Caco-2 (cell line): Measurements from ENCODE around the gene ARHGEF12. TPM values are rescaled to one million over a fixed set of nuclear protein-coding genes. Genes with fewer than 3 reads are reported as not detected.

Source experiments
- BruUV-seq: library from RNA; stranded (reverse); fragments of 400-500 nt; replicated peaks from 2 replicates; lab custom pipeline; 2021; lab: Mats Ljungman, UMichigan
- CTCF ChIA-PET: fragments of 300-600 bp; sonication (Branson Sonifier 250); formaldehyde crosslinking; loops from one replicate; lab custom pipeline; 2022; ENCODE audit warnings: antibody characterized with exemption; lab: Charles Lee
- POLR2A ChIA-PET: fragments of 300-600 bp; sonication (Branson Sonifier 250); formaldehyde crosslinking; loops from one replicate; lab custom pipeline; 2022; ENCODE audit warnings: antibody characterized with exemption; lab: Charles Lee
- DNase-seq, 2 experiments: peaks; one replicate each; pipeline versions ENCODE4 v3.0.0 to v3.0.0-alpha.2; 2020 to 2022
- H3K27me3 ChIP-seq: replicated peaks from 2 replicates; pipeline ENCODE4 v1.6.0; 2011; ENCODE audit warnings: low read length; ENCODE audit not compliant: control insufficient read depth, insufficient read depth
- H3K36me3 ChIP-seq: 2 replicates; pipeline ENCODE4 v1.5.1; 2011; ENCODE audit warnings: low read length; ENCODE audit not compliant: control insufficient read depth, insufficient read depth
- H3K4me1 ChIP-seq: fragments of 250-450 bp; sonication (Bioruptor Pico); 2 replicates; pipeline ENCODE4 v1.5.1; 2020; ENCODE audit warnings: mild to moderate bottlenecking
- H3K4me3 ChIP-seq: 2 replicates; pipeline ENCODE4 v1.5.1; 2011; ENCODE audit warnings: low read depth, mild to moderate bottlenecking, control low read depth, low read length
- H3K9me3 ChIP-seq: fragments of 250-450 bp; sonication (Bioruptor Pico); 2 replicates; pipeline ENCODE4 v1.5.1; 2020; ENCODE audit warnings: mild to moderate bottlenecking, moderate library complexity
- H3K27ac Mint-ChIP-seq: one replicate; pipeline ENCODE4 v1.8.0; 2022; ENCODE audit warnings: mixed read lengths; ENCODE audit not compliant: unreplicated experiment
- H3K27me3 Mint-ChIP-seq: one replicate; pipeline ENCODE4 v1.8.0; 2022; ENCODE audit warnings: mixed read lengths; ENCODE audit not compliant: insufficient read depth, unreplicated experiment
- H3K36me3 Mint-ChIP-seq: one replicate; pipeline ENCODE4 v1.8.0; 2022; ENCODE audit warnings: mild to moderate bottlenecking, mixed read lengths; ENCODE audit not compliant: insufficient read depth, unreplicated experiment
- H3K4me1 Mint-ChIP-seq: one replicate; pipeline ENCODE4 v1.8.0; 2022; ENCODE audit warnings: low read depth, mixed read lengths; ENCODE audit not compliant: unreplicated experiment
- H3K4me3 Mint-ChIP-seq: one replicate; pipeline ENCODE4 v1.8.0; 2022; ENCODE audit warnings: mild to moderate bottlenecking, moderate library complexity, mixed read lengths; ENCODE audit not compliant: unreplicated experiment
- H3K9me3 Mint-ChIP-seq: one replicate; pipeline ENCODE4 v1.8.0; 2022; ENCODE audit warnings: mixed read lengths; ENCODE audit not compliant: unreplicated experiment
- intact Hi-C: fragments of 100-400 bp; cut with micrococcal nuclease; formaldehyde crosslinking; loops from one replicate; pipeline ENCODE4 v1.10.0; 2022; ENCODE audit not compliant: unreplicated experiment
- total RNA-seq: library from RNA; stranded (reverse); gene quantifications from 2 replicates; pipeline ENCODE4 v1.2.3, GENCODE V29; 2022
- TF ChIP-seq, protein P1 (sequence below), 2 experiments: fragments of 200-600 bp in 1 of 2; IDR thresholded peaks; 1 replicate in 1 of 2; 2 replicates in 1 of 2; pipeline versions ENCODE4 v1.5.1 to v1.8.0; 2011 to 2022; ENCODE audit warnings: antibody characterized with exemption in 1 of 2, control low read depth in 1 of 2, inconsistent platforms in 1 of 2, low read depth in 1 of 2, low read length in 1 of 2, mild to moderate bottlenecking in 1 of 2, moderate library complexity in 1 of 2; ENCODE audit not compliant: insufficient read depth in 1 of 2, severe bottlenecking in 1 of 2, unreplicated experiment in 1 of 2

Gene ARHGEF12
- total RNA-seq, 1 experiment from 2014 or later, result 89.3 TPM

DNA sequence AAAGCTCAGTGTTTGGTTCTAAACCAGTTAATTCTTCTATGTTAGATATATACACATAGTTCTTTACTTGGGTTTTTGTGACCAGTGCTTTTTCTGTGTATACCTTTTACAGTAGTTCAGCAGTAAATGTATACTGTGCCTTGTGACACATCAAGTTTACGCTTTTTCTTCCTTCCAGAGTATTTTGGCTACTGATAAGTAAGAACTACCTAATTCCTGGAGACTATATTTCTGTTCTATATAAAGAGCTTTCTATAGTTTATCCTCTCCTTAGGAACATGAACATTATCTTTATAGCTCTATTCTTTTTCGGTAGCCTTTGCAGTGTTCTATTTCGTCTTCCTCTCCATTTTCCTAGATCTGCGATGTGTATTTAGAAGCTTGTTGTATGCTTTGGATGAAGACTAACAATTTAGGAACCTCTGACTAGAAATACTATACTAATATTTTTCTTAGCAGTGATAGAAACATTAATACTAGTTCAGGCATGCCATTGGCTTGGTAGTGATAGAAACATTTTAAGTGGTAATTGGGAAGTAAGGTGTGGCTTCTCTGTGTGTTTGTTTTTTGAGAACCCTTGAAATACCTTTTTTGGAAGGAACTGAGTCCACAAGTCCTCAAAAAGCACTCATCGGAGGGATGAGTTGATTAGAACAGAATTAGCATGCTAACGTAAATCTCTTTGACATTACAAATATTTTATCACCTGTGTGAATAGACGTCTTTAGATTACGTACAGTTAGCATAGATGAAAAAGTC lies 74.6 kb downstream of the ARHGEF12 start:
- Mint-ChIP-seq H3K4me3 (no peak overlapping the region), H3K4me1 (no peaks in the 10 kb centered on the region), H3K27ac (no peak overlapping the region), H3K27me3 (no peaks in the 10 kb centered on the region), H3K36me3 (peaks cover 7% of the 10 kb centered on the region), H3K9me3 (no peaks in the 10 kb centered on the region)
- intact Hi-C loops, result no loop called here
- TF ChIP-seq, protein P1, sequence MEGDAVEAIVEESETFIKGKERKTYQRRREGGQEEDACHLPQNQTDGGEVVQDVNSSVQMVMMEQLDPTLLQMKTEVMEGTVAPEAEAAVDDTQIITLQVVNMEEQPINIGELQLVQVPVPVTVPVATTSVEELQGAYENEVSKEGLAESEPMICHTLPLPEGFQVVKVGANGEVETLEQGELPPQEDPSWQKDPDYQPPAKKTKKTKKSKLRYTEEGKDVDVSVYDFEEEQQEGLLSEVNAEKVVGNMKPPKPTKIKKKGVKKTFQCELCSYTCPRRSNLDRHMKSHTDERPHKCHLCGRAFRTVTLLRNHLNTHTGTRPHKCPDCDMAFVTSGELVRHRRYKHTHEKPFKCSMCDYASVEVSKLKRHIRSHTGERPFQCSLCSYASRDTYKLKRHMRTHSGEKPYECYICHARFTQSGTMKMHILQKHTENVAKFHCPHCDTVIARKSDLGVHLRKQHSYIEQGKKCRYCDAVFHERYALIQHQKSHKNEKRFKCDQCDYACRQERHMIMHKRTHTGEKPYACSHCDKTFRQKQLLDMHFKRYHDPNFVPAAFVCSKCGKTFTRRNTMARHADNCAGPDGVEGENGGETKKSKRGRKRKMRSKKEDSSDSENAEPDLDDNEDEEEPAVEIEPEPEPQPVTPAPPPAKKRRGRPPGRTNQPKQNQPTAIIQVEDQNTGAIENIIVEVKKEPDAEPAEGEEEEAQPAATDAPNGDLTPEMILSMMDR (IDR thresholded peaks at IDR 0.05; ENCODE audit: insufficient read depth in 1 of 2, low read depth in 1 of 2, low read length in 1 of 2, severe bottlenecking in 1 of 2, unreplicated experiment in 1 of 2), result no peak
- Histone ChIP-seq H3K4me1 (no peaks in the 10 kb centered on the region), H3K36me3 (no peaks in the 10 kb centered on the region), H3K4me3 (no peak overlapping the region), H3K27me3 (no peaks in the 10 kb centered on the region), H3K9me3 (no peaks in the 10 kb centered on the region)
- DNase-seq, result no peak
- ChIA-PET CTCF (interaction anchor here (1.3 kb wide), 1 partner anchor 75 kb away, joined by 3 read pairs; no protein-coding TSS in a partner anchor), POLR2A (no interaction called here)
- BruUV-seq, result no TSS peak

DNA sequence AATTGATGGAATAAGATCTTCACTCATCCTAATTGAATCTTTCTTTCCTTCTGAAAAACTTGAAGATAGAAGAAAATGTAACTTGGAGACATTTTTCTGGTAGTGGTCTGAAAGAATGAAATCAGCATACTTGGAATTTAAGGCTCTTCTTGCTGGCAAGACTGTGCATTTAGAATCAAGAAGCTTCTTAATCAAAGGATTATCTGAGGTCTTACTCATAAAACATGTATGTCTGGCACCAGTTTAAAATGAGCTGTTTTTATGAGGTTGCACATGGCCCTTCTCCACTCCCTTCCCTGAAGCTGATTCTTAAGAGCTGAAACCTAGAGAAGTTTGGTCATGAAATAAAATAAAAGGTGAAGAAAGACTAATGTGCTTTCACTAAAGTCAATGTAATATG lies 77.3 kb downstream of the ARHGEF12 start:
- intact Hi-C loops, result no loop called here
- no peak overlapping the region for H3K27ac Mint-ChIP-seq
- no peaks in the 10 kb centered on the region for H3K9me3 Mint-ChIP-seq
- DNase-seq, result no peak
- Histone ChIP-seq H3K27me3 (no peaks in the 10 kb centered on the region), H3K4me1 (no peaks in the 10 kb centered on the region), H3K4me3 (no peak overlapping the region), H3K9me3 (no peaks in the 10 kb centered on the region), H3K36me3 (no peaks in the 10 kb centered on the region)
- TF ChIP-seq, protein P1 (IDR thresholded peaks at IDR 0.05; ENCODE audit: insufficient read depth in 1 of 2, low read depth in 1 of 2, low read length in 1 of 2, severe bottlenecking in 1 of 2, unreplicated experiment in 1 of 2), result no peak
- peaks cover 7% of the 10 kb centered on the region for H3K36me3 Mint-ChIP-seq
- no peak overlapping the region for H3K4me3 Mint-ChIP-seq
- CTCF ChIA-PET, result no interaction called here
- H3K4me1 Mint-ChIP-seq, result no peaks in the 10 kb centered on the region
- no peaks in the 10 kb centered on the region for H3K27me3 Mint-ChIP-seq
- no TSS peak for BruUV-seq
- POLR2A ChIA-PET, result no interaction called here

DNA sequence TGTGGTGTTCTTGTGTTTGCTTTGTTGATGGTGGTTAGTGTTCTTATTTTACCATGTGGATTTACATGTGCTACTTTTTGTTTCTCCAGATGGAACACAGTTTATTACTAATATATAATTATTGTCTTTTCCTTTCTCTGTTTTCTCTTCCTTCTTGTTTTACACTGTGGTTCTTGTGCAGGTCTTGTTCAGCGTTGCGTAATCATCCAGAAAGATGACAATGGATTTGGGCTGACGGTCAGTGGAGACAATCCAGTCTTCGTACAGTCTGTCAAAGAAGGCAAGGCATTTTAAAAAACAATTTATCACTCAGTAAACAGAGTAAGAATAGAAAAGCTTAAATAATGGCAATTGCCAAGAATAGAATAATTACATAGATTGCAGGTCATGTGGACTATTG lies 84.4 kb downstream of the ARHGEF12 start:
- Histone ChIP-seq H3K27me3 (no peaks in the 10 kb centered on the region), H3K4me1 (peaks cover 9% of the 10 kb centered on the region; the same call in 1 of the 2 replicates), H3K9me3 (no peaks in the 10 kb centered on the region), H3K36me3 (0 out of 2 replicates have a peak, but pooled peaks cover 3% of the 10 kb centered on the region), H3K4me3 (no peak overlapping the region)
- no peaks in the 10 kb centered on the region for H3K9me3 Mint-ChIP-seq
- no TSS peak for BruUV-seq
- H3K36me3 Mint-ChIP-seq, result peaks cover 8% of the 10 kb centered on the region
- DNase-seq, result no peak
- no peaks in the 10 kb centered on the region for H3K4me1 Mint-ChIP-seq
- H3K27ac Mint-ChIP-seq, result no peak overlapping the region
- POLR2A ChIA-PET, result no interaction called here
- no peak overlapping the region for H3K4me3 Mint-ChIP-seq
- no peaks in the 10 kb centered on the region for H3K27me3 Mint-ChIP-seq
- CTCF ChIA-PET, result no interaction called here
- TF ChIP-seq, protein P1 (IDR thresholded peaks at IDR 0.05; ENCODE audit: insufficient read depth in 1 of 2, low read depth in 1 of 2, low read length in 1 of 2, severe bottlenecking in 1 of 2, unreplicated experiment in 1 of 2), result no peak
- intact Hi-C loops, result loop anchor here (5.0 kb wide), 1 partner anchor 83 kb away; the partner anchor contains the start of gene ARHGEF12
